ENCODE measurements around the gene UPF1.

UPF1 gene

DNA sequence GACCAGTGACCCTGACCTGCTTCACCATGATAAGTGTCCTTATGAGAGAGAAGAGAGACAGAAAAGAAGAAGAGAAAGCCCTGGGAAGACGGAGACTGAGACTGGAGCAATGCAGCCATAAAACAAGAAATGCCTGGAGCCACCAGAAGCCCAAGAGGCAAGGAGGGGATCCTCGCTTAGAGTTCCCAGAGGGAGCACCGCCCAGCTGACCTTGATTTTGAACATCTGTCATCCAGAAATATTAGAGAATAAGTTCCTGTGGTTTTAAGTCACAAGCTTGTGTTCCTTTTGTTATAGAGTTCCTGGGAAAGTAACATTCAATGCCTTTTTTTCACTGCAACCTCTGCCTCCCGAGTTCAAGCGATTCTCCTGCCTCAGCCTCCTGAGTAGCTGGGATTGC is 44.0 kb downstream of the UPF1 start:
- no peaks in the 10 kb centered on the region for H3K27me3 ChIP-seq
- H3K4me3 ChIP-seq (ENCODE audit: low read depth, low read length) = no peak overlapping the region
- no peaks in the 10 kb centered on the region; the same call in 1 of the 2 replicates for H3K9me3 ChIP-seq
- TF ChIP-seq, protein P1, sequence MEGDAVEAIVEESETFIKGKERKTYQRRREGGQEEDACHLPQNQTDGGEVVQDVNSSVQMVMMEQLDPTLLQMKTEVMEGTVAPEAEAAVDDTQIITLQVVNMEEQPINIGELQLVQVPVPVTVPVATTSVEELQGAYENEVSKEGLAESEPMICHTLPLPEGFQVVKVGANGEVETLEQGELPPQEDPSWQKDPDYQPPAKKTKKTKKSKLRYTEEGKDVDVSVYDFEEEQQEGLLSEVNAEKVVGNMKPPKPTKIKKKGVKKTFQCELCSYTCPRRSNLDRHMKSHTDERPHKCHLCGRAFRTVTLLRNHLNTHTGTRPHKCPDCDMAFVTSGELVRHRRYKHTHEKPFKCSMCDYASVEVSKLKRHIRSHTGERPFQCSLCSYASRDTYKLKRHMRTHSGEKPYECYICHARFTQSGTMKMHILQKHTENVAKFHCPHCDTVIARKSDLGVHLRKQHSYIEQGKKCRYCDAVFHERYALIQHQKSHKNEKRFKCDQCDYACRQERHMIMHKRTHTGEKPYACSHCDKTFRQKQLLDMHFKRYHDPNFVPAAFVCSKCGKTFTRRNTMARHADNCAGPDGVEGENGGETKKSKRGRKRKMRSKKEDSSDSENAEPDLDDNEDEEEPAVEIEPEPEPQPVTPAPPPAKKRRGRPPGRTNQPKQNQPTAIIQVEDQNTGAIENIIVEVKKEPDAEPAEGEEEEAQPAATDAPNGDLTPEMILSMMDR (IDR thresholded peaks at IDR 0.05; ENCODE audit: low read depth, low read length) = no peak
- no peaks in the 10 kb centered on the region; the same call in 1 of the 2 replicates for H3K36me3 ChIP-seq
- no peak for DNase-seq
- H3K4me1 ChIP-seq = peaks cover 3% of the 10 kb centered on the region; the same call in 1 of the 2 replicates

DNA sequence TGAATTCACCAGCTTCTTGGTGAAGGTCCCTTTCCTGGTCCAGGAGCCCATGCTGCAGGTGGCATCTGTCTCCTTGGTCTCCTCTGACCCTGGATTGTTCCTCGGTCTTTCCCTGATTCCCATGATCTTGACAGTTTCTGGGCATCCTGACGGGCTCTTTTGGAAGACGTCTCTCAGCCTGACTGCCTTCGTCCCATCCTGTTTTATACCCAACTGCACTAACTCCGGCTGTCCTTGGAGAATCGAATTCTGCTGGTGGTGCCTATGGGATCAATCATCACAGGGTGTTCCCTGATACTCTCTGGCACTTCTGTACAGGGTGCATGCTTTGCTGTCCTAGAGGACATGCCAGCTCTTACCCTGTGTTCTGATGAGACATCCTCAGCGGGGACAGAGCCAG is 45.1 kb downstream of the UPF1 start:
- no peak overlapping the region for H3K4me3 ChIP-seq (ENCODE audit: low read depth, low read length)
- H3K36me3 ChIP-seq = no peaks in the 10 kb centered on the region; the same call in 1 of the 2 replicates
- no peaks in the 10 kb centered on the region; the same call in 1 of the 2 replicates for H3K9me3 ChIP-seq
- no peaks in the 10 kb centered on the region for H3K27me3 ChIP-seq
- DNase-seq = no peak
- H3K4me1 ChIP-seq = peaks cover 3% of the 10 kb centered on the region; the same call in 1 of the 2 replicates
- TF ChIP-seq, protein P1 (IDR thresholded peaks at IDR 0.05; ENCODE audit: low read depth, low read length) = no peak

DNA sequence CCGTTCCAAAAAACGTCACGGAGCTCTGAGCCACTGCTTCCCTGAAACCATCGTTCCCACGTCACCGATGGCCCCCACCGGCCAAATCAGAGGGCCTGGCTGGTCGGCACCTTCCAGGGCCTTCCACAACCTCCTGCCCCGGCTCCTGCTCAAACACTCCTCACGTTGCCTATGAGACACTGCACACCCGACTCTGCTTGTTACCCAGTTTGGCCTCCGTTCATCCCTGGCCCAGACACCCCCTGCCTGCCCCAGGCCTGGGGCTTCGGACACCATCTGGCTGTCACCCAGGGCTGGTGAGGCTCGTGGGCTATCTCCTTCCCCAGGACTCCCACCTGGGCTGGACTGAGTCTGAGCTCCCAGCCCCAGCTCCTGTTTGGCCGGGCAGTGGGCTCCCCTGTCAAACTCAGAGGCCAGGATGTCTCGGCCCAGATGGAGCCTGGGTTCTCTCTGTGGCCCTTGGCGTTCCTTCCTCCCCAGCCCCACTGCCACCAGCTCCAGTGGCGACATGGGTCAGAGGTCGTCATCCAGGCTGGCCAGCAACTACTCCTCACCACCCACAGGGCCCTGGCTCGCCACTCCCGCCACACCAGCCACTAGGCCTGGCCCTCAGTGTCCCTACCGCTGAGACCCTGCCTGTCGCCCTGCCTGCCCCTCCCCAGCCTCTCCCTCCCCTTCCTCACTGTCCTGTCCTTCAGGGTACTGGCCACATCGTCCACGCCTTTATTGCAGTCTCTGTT is 46.5 kb downstream of the UPF1 start:
- Histone ChIP-seq H3K4me3 (ENCODE audit: low read depth, low read length) (no peak overlapping the region), H3K36me3 (no peaks in the 10 kb centered on the region; the same call in 1 of the 2 replicates), H3K4me1 (peaks cover 3% of the 10 kb centered on the region; the same call in 1 of the 2 replicates), H3K9me3 (no peaks in the 10 kb centered on the region; the same call in 1 of the 2 replicates), H3K27me3 (no peaks in the 10 kb centered on the region)
- no peak for DNase-seq
- TF ChIP-seq, protein P1 (IDR thresholded peaks at IDR 0.05; ENCODE audit: low read depth, low read length) = no peak

DNA sequence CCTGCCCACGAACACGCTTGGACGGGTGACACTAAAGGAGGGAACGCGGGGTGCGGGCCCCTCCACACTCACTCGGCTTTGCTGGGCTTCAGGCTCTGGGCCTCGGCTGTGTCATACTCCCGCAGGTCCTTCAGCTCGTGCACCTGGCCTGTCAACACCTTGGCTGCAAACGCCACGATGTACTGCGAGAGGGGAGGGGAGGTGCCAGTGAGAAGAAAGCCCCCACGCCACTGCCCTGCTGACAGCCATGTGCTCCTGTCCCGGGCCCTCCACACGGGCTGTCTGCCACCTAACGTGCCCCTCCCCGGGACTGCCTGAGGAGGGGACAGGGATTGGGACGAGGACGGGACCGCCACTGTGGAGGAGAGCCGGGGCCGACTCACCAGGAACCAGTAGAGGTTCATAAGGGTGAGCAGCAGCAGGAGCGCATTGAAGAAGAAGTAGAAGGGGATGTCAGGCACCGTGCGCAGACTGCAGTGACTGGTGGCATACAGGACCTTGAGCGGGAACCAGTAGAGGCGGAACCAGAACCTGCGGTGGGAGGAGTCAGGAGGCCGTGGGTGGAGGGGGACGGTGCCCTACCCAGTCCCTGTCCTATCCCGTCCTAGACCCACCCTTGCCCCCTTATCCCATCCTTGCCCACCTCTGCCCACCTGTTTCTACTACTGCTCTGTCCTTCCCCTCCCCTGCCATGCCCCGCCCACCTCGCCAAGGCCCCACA is 47.3 kb downstream of the UPF1 start:
- no peak for DNase-seq
- Histone ChIP-seq H3K36me3 (no peaks in the 10 kb centered on the region; the same call in 1 of the 2 replicates), H3K27me3 (no peaks in the 10 kb centered on the region), H3K4me1 (peaks cover 3% of the 10 kb centered on the region; the same call in 1 of the 2 replicates), H3K9me3 (no peaks in the 10 kb centered on the region; the same call in 1 of the 2 replicates), H3K4me3 (ENCODE audit: low read depth, low read length) (no peak overlapping the region)
- TF ChIP-seq, protein P1 (IDR thresholded peaks at IDR 0.05; ENCODE audit: low read depth, low read length) = no peak

DNA sequence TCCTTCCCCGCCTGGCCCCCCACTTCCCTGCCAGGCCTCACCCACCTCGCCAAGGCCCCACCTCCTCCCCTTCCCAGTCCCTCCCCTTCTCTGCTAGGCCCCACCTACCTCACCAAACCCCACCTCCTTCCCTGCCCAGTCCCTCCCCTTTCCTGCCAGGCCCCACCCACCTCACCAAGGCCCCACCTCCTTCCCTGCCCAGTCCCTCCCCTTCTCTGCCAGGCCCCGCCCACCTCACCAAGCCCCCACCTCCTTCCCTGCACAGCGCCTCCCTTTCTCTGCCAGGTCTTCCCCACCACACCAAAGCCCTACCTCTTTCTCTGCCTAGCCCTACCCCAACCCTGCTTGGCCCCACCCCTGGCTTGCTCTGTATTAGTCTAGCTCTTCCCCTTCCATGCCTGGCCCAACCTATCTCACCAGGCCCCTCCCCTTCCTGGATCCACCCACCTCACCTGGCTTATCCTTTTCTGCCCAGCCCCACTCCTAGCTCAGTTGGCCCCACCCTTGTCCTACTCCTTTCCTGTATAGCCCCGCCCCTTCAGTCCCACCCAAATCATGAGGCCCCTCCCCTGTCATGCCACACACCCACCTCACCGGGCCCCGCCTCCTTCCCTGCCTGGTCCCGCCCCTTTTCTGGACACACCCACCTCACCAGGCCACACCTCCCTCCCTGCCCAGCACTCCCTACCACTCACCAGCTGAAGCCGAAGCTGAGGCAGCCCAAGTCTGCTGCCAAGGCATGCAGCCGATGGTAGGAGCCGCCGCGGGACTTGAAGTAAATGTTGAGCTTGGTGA is 48.0 kb downstream of the UPF1 start:
- H3K4me3 ChIP-seq (ENCODE audit: low read depth, low read length) = no peak overlapping the region
- H3K4me1 ChIP-seq = peaks cover 3% of the 10 kb centered on the region; the same call in 1 of the 2 replicates
- no peaks in the 10 kb centered on the region for H3K27me3 ChIP-seq
- peak; percentile 75 for DNase-seq
- no peaks in the 10 kb centered on the region; the same call in 1 of the 2 replicates for H3K9me3 ChIP-seq
- no peaks in the 10 kb centered on the region; the same call in 1 of the 2 replicates for H3K36me3 ChIP-seq
- TF ChIP-seq, protein P1 (IDR thresholded peaks at IDR 0.05; ENCODE audit: low read depth, low read length) = no peak

Measured in BE2C (cell line).